HepG2 (cell line): ENCODE measurements around the gene ZMIZ2. TPM values are rescaled to one million over a fixed set of nuclear protein-coding genes. Genes with fewer than 3 reads are reported as not detected.
"Not testable (repeated sequence)": the region's sequence is repeated elsewhere in the genome, so short reads cannot be mapped to it uniquely, and the experiment has no call there.

ENCODE experiments used
- ATAC-seq: fragments of 200-7000 bp; cut with Tn5 transposase; 3 replicates; pipeline ENCODE4 v1.9.1; 2020; ENCODE audit warnings: mild to moderate bottlenecking, moderate library complexity
- BruUV-seq: library from RNA; stranded (reverse); fragments of 400-500 nt; replicated peaks from 2 replicates; lab custom pipeline; 2021; lab: Mats Ljungman, UMichigan
- CTCF ChIA-PET: fragments of 300-600 bp; formaldehyde crosslinking; extraction: SDS; loops from one replicate; lab custom pipeline; 2021; ENCODE audit warnings: low total read pairs, inconsistent platforms, low intra/inter-chr PET ratio; lab: Yijun Ruan, JAX
- POLR2A ChIA-PET: fragments of 350-600 bp; sonication (Branson Sonifier 250); formaldehyde crosslinking; loops from one replicate; lab custom pipeline; 2020; ENCODE audit warnings: antibody characterized with exemption, inconsistent platforms; lab: Yijun Ruan, JAX
- DNase-seq: peaks from one replicate; pipeline ENCODE4 v3.0.0-alpha.2; 2015; ENCODE audit warnings: low spot score
- FAIRE-seq: peaks from 3 replicates; lab custom pipeline; 2011; peaks lifted over from hg19 to GRCh38; lab: Jason Lieb, UNC
- H2AFZ ChIP-seq: one replicate; pipeline ENCODE4 v1.6.1; 2011; ENCODE audit warnings: low read length, inconsistent platforms
- H3K27ac ChIP-seq: fragments of 300-600 bp; 3 replicates; pipeline ENCODE4 v1.8.0; 2011; ENCODE audit warnings: mixed run types, mild to moderate bottlenecking, mixed read lengths, low read length, inconsistent platforms; ENCODE audit not compliant: insufficient read depth; ENCODE audit errors: extremely low read length
- H3K27me3 ChIP-seq, 2 experiments: fragments of 200-600 bp in 1 of 2; 2 replicates in 1 of 2; 3 replicates in 1 of 2; pipeline versions ENCODE4 v1.6.0 to v1.8.0; 2011; ENCODE audit warnings: low read length in 2 of 2, mild to moderate bottlenecking in 2 of 2, moderate library complexity in 2 of 2, inconsistent platforms in 1 of 2; ENCODE audit not compliant: insufficient read depth in 2 of 2, control insufficient read depth in 1 of 2
- H3K36me3 ChIP-seq, 2 experiments: fragments of 200-600 bp in 1 of 2; replicated peaks in 1 of 2; 2 replicates in 1 of 2; 3 replicates in 1 of 2; pipeline versions ENCODE4 v1.5.1 to v1.8.0; 2011; ENCODE audit warnings: low read length in 2 of 2, inconsistent platforms in 1 of 2; ENCODE audit not compliant: insufficient read depth in 2 of 2, control insufficient read depth in 1 of 2
- H3K4me1 ChIP-seq: 2 replicates; pipeline ENCODE4 v1.5.1; 2012; ENCODE audit warnings: low read length, inconsistent platforms; ENCODE audit not compliant: insufficient read depth
- H3K4me2 ChIP-seq: 2 replicates; pipeline ENCODE4 v1.6.0; 2011; ENCODE audit warnings: low read depth, low read length, inconsistent platforms
- H3K4me3 ChIP-seq, 3 experiments: fragments of 200-600 bp in 1 of 3; sonication (generic), shearing (Covaris generic) in 1 of 3; replicated peaks in 1 of 3; 2 replicates each; pipeline ENCODE4 v1.5.1; 2011 to 2016; ENCODE audit warnings: low read length in 3 of 3, inconsistent platforms in 2 of 3, low read depth in 2 of 3, mild to moderate bottlenecking in 2 of 3, control low read depth in 1 of 3, mixed read lengths in 1 of 3; ENCODE audit not compliant: insufficient read depth in 1 of 3
- H3K79me2 ChIP-seq: one replicate; pipeline ENCODE4 v1.6.1; 2011; ENCODE audit warnings: low read length, inconsistent platforms; ENCODE audit not compliant: insufficient read depth
- H3K9ac ChIP-seq: 2 replicates; pipeline ENCODE4 v1.6.0; 2011; ENCODE audit warnings: mild to moderate bottlenecking, low read depth, low read length, inconsistent platforms; ENCODE audit not compliant: insufficient read depth
- H3K9me3 ChIP-seq: 2 replicates; pipeline ENCODE4 v1.5.1; 2012; ENCODE audit warnings: mild to moderate bottlenecking, low read length
- H4K20me1 ChIP-seq: 2 replicates; pipeline ENCODE4 v1.6.0; 2011; ENCODE audit warnings: inconsistent platforms, mild to moderate bottlenecking, low read length, moderate library complexity; ENCODE audit not compliant: insufficient read depth
- ATF1 ChIP-seq: IDR thresholded peaks from 2 replicates; pipeline ENCODE4 v1.6.1; 2016; ENCODE audit warnings: mild to moderate bottlenecking, control low read depth
- DRAP1 ChIP-seq: IDR thresholded peaks from 2 replicates; pipeline ENCODE4 v1.6.1; 2016; ENCODE audit warnings: missing genetic modification reagents, missing compliant biosample characterization
- ELF1 ChIP-seq: sonication (generic); formaldehyde crosslinking; IDR thresholded peaks from 2 replicates; pipeline ENCODE4 v1.4.0; 2020; ENCODE audit warnings: missing genetic modification reagents
- GABPA ChIP-seq, 2 experiments: IDR thresholded peaks; 2 replicates each; pipeline ENCODE4 v1.6.1; 2011 to 2016; ENCODE audit warnings: low read depth in 2 of 2, low read length in 1 of 2, missing biosample characterization in 1 of 2, missing genetic modification characterization in 1 of 2
- GABPB1 ChIP-seq: IDR thresholded peaks from 2 replicates; pipeline ENCODE4 v1.6.1; 2016; ENCODE audit warnings: mild to moderate bottlenecking, missing genetic modification reagents, moderate library complexity, missing compliant biosample characterization
- HOXA5 ChIP-seq: sonication (generic); formaldehyde crosslinking; IDR thresholded peaks from 2 replicates; pipeline ENCODE4 v1.4.0; 2020; ENCODE audit warnings: missing genetic modification reagents
- HOXD1 ChIP-seq: sonication (generic); formaldehyde crosslinking; IDR thresholded peaks from 2 replicates; pipeline ENCODE4 v1.5.0; 2020; ENCODE audit warnings: missing genetic modification reagents
- NFYB ChIP-seq: sonication (generic); formaldehyde crosslinking; IDR thresholded peaks from 2 replicates; pipeline ENCODE4 v1.4.0; 2020; ENCODE audit warnings: missing genetic modification reagents
- NFYC ChIP-seq: IDR thresholded peaks from 2 replicates; pipeline ENCODE4 v1.6.1; 2016; ENCODE audit warnings: missing genetic modification reagents, missing compliant biosample characterization
- PBX2 ChIP-seq: IDR thresholded peaks from 2 replicates; pipeline ENCODE4 v1.6.1; 2016; ENCODE audit warnings: control low read depth
- SOX13 ChIP-seq, 3 experiments: fragments of 450-650 bp in 1 of 3; sonication (generic) in 1 of 3; formaldehyde crosslinking in 1 of 3; IDR thresholded peaks in 2 of 3; conservative IDR thresholded peaks in 1 of 3; 2 replicates each; pipeline versions ENCODE4 v1.5.0 to v1.6.1; 2016 to 2020; ENCODE audit warnings: antibody characterized with exemption in 1 of 3, mild to moderate bottlenecking in 1 of 3, missing compliant biosample characterization in 1 of 3, missing genetic modification reagents in 1 of 3, moderate library complexity in 1 of 3
- SP2 ChIP-seq: sonication (generic); formaldehyde crosslinking; IDR thresholded peaks from 2 replicates; pipeline ENCODE4 v1.5.1; 2020; ENCODE audit warnings: mild to moderate bottlenecking, missing genetic modification reagents
- WGBS: methylation state at CpG from one replicate; pipeline ENCODE4 v1.1.6; 2017; ENCODE audit warnings: low lambda C conversion rate; 5-methylcytosine and 5-hydroxymethylcytosine counted together
- in situ Hi-C: cut with HindIII; loops from 2 replicates; pipeline ENCODE4 v1.10.0; 2017; ENCODE audit warnings: low pct_unique_long_range_greater_than_20kb; ENCODE audit not compliant: extremely low pct_ligation_motif_present
- intact Hi-C: fragments of 100-400 bp; cut with micrococcal nuclease; formaldehyde crosslinking; loops from one replicate; pipeline ENCODE4 v1.10.0; 2022; ENCODE audit not compliant: unreplicated experiment
- polyA plus RNA-seq, 8 experiments: library from polyadenylated mRNA; depleted of rRNA in 3 of 8; stranded (reverse) in 7 of 8; unstranded in 1 of 8; fragments of >200 nt; fragmentation: Illumina TruSeq in 4 of 8; extraction: Trizol in 4 of 8; gene quantifications; 2 replicates each; pipeline versions ENCODE4 v1.2.1 to v1.2.3, GENCODE V29; 2011 to 2016; ENCODE audit warnings: low read depth in 4 of 8, missing spikeins in 1 of 8, mixed read lengths in 1 of 8; ENCODE audit not compliant: insufficient read depth in 1 of 8
- total RNA-seq, 5 experiments: library from RNA; depleted of rRNA; stranded (reverse); fragments of >200 nt; fragmentation: Illumina TruSeq; extraction: Trizol; gene quantifications; 2 replicates each; pipeline ENCODE4 v1.2.3, GENCODE V29; 2016; ENCODE audit warnings: low read depth in 1 of 5

Gene ZMIZ2
- total and polyA plus RNA-seq, 2 of the 13 experiments (the other 11 are each of a cell fraction or from before 2014, with no cell fraction given), result 4.9 to 7.9 TPM

- intact Hi-C loops; H3K27ac ChIP-seq; H3K36me3 ChIP-seq; FAIRE-seq; H3K27me3 ChIP-seq; H3K79me2 ChIP-seq; H3K4me3 ChIP-seq; BruUV-seq; CTCF ChIA-PET; in situ Hi-C loops; POLR2A ChIA-PET; H4K20me1 ChIP-seq; H2AFZ ChIP-seq; H3K9me3 ChIP-seq; TF ChIP-seq SOX13 (IDR thresholded peaks at IDR 0.05); GABPA (IDR thresholded peaks at IDR 0.05; ENCODE audit: low read depth, low read length): not testable (repeated sequence)
- TF ChIP-seq GABPB1 (CRISPR knock-in tag) (peak; percentile 57; the same call in 1 of the 2 replicates), HOXD1 (CRISPR knock-in tag) (peak; percentile 69; the same call in 1 of the 2 replicates), SOX13 (CRISPR knock-in tag; conservative IDR thresholded peaks at IDR 0.05 in 1 of 2, IDR thresholded peaks at IDR 0.05 in 1 of 2) (0 out of 4 replicates have a peak, but pooled peaks of 1 of the 2 experiments have one; percentile 12), DRAP1 (peak; percentile 17; the same call in 1 of the 2 replicates), ELF1 (peak; percentile 67), SP2 (CRISPR knock-in tag) (peak; percentile 73), NFYB (CRISPR knock-in tag) (peak; percentile 57; the same call in 1 of the 2 replicates), PBX2 (CRISPR knock-in tag) (peak; percentile 74), HOXA5 (CRISPR knock-in tag) (peak; percentile 85), ATF1 (CRISPR knock-in tag) (peak; percentile 47; the same call in 1 of the 2 replicates), NFYC (CRISPR knock-in tag) (peak; percentile 76), GABPA (CRISPR knock-in tag; IDR thresholded peaks at IDR 0.05; ENCODE audit: low read depth) (peak; percentile 69)
- DNase-seq (peak; percentile 42), ATAC-seq (peak; percentile 47)
- 36% methylated on average over 7 of the region's 7 CpGs for WGBS
- Histone ChIP-seq H3K4me2 (peak overlapping the region; percentile 55), H3K4me1 (peaks cover 26% of the 10 kb centered on the region), H3K9ac (peak overlapping the region; percentile 15; the same call in 1 of the 2 replicates)
These were observed 22.4 kb upstream of the ZMIZ2 start for GRCh38 chr7:44726250-44726649.
